Tibial artery (tissue), 4 donors: Measurements from ENCODE around the gene TTR.

ENCODE experiments used
- DNase-seq, 2 donors: peaks; one replicate each; pipeline ENCODE4 v3.0.0-alpha.2; 2019
- H3K27ac ChIP-seq, 2 donors: fragments of 200-600 bp; sonication (generic) in 1 of 2; 1 replicate in 1 of 2; 2 replicates in 1 of 2; pipeline ENCODE4 v1.5.1; 2018 to 2019; ENCODE audit warnings: mild to moderate bottlenecking in 1 of 2
- H3K27me3 ChIP-seq, 2 donors: fragments of 200-600 bp; sonication (generic) in 1 of 2; one replicate each; pipeline versions ENCODE4 v1.5.1 to v1.6.0; 2016 to 2019
- H3K36me3 ChIP-seq, 3 donors: fragments of 200-600 bp; sonication (generic) in 2 of 3; one replicate each; pipeline ENCODE4 v1.5.1; 2016 to 2019; ENCODE audit warnings: mild to moderate bottlenecking in 2 of 3
- H3K4me1 ChIP-seq, 4 donors: fragments of 200-600 bp; sonication (generic) in 2 of 4; 1 replicate in 3 of 4; 2 replicates in 1 of 4; pipeline ENCODE4 v1.5.1; 2016 to 2019
- H3K4me3 ChIP-seq, 2 donors: fragments of 200-600 bp; sonication (generic) in 1 of 2; 1 replicate in 1 of 2; 2 replicates in 1 of 2; pipeline ENCODE4 v1.5.1; 2018 to 2019; ENCODE audit warnings: mild to moderate bottlenecking in 2 of 2
- H3K9me3 ChIP-seq, 3 donors: fragments of 200-600 bp; sonication (generic) in 1 of 3; one replicate each; pipeline ENCODE4 v1.5.1; 2016 to 2019
- intact Hi-C: fragments of 100-400 bp; cut with DNase I; formaldehyde crosslinking; loops from one replicate; pipeline ENCODE4 v1.15.0; 2023; ENCODE audit warnings: low total_unique reads
- TF ChIP-seq, protein P1 (sequence below), 2 experiments: fragments of 200-600 bp in 1 of 2; fragments of 450-650 bp in 1 of 2; IDR thresholded peaks; one replicate each; pipeline ENCODE4 v1.5.1; 2017 to 2019; ENCODE audit warnings: antibody characterized with exemption in 2 of 2, mild to moderate bottlenecking in 1 of 2, moderate library complexity in 1 of 2

TTR gene

DNA sequence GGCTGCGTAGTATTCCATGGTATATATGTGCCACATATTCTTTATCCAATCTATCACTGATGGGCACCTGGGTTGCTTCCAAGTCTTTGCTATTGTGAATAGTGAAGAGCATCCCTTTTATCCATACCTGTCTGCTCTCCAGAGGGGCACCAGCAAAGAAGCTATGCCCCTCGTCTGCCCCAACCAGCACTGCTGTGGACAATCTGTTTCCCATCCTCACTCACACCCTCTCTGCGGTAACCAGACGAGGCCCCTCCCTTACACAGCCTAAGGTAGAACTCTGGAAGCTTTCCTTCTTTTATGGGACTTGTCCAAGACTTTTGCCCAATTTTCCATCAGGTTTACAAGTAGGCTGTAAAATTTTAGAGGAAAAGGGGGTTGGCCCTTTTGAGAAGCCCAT lies 24.9 kb downstream of the TTR start:
- DNase-seq: no peak
- Histone ChIP-seq H3K36me3 (no peaks in the 10 kb centered on the region), H3K4me1 (no peaks in the 10 kb centered on the region)

GRCh38 chr18:31617031-31617717 lies 25.5 kb downstream of the TTR start:
- TF ChIP-seq, protein P1, sequence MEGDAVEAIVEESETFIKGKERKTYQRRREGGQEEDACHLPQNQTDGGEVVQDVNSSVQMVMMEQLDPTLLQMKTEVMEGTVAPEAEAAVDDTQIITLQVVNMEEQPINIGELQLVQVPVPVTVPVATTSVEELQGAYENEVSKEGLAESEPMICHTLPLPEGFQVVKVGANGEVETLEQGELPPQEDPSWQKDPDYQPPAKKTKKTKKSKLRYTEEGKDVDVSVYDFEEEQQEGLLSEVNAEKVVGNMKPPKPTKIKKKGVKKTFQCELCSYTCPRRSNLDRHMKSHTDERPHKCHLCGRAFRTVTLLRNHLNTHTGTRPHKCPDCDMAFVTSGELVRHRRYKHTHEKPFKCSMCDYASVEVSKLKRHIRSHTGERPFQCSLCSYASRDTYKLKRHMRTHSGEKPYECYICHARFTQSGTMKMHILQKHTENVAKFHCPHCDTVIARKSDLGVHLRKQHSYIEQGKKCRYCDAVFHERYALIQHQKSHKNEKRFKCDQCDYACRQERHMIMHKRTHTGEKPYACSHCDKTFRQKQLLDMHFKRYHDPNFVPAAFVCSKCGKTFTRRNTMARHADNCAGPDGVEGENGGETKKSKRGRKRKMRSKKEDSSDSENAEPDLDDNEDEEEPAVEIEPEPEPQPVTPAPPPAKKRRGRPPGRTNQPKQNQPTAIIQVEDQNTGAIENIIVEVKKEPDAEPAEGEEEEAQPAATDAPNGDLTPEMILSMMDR (IDR thresholded peaks at IDR 0.05): no peak
- no peak overlapping the region for H3K27ac ChIP-seq
- DNase-seq: no peak
- no peaks in the 10 kb centered on the region for H3K4me1 ChIP-seq
- no peak overlapping the region for H3K4me3 ChIP-seq
- H3K9me3 ChIP-seq: no peaks in the 10 kb centered on the region
- intact Hi-C loops: no loop called here
- no peaks in the 10 kb centered on the region for H3K27me3 ChIP-seq
- H3K36me3 ChIP-seq: no peaks in the 10 kb centered on the region

More for the DNA sequence above, 24.9 kb downstream of the TTR start:
- TF ChIP-seq, protein P1 (IDR thresholded peaks at IDR 0.05): no peak
- Histone ChIP-seq H3K27me3 (no peaks in the 10 kb centered on the region), H3K9me3 (no peaks in the 10 kb centered on the region), H3K27ac (no peak overlapping the region), H3K4me3 (no peak overlapping the region)
- intact Hi-C loops: no loop called here

DNA sequence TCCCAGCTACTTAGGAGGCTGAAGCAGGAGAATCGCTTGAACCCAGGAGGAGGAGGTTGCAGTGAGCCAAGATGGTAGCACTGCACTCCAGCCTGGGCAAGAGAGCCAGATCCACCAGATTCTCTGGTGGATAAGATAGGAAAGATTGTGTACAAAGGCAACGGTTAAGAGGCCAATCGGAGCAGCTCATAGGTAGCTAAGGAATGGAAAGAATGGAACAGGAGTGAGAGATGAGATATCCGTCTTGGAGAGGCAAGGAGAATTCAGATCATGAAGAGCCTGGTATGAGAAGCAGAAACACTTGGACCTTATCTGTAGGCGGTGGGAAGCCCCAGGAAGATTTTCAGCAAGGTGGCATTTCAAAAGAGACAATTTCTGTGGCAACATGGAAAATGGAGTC lies 27.1 kb downstream of the TTR start:
- DNase-seq: no peak
- no peaks in the 10 kb centered on the region for H3K36me3 ChIP-seq
- TF ChIP-seq, protein P1 (IDR thresholded peaks at IDR 0.05): no peak

DNA sequence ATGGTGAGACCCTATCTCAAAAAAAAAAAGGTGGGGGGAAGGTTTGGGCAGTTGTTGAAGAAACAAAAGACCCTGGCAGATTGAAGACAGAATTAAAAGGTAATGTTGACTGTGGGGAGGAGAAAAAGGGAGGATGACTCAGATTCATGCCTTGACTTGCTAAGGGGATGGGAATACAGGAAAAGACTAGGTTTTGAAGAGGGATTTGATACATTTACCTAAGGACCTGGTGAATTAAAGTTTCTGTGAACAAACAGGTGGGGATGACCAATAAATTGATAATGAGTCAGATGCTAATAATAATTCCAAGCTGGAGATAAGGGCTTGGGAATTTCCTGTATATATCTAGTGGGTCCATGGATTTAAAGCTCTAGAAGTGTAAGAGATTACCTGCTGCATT lies 27.6 kb downstream of the TTR start:
- Histone ChIP-seq H3K4me3 (no peak overlapping the region), H3K36me3 (no peaks in the 10 kb centered on the region), H3K27ac (no peak overlapping the region), H3K9me3 (no peaks in the 10 kb centered on the region), H3K27me3 (no peaks in the 10 kb centered on the region), H3K4me1 (no peaks in the 10 kb centered on the region)
- intact Hi-C loops: no loop called here
- TF ChIP-seq, protein P1 (IDR thresholded peaks at IDR 0.05): no peak
- no peak for DNase-seq

More for the DNA sequence above, 27.1 kb downstream of the TTR start:
- no peak overlapping the region for H3K4me3 ChIP-seq
- H3K27ac ChIP-seq: no peak overlapping the region
- H3K9me3 ChIP-seq: no peaks in the 10 kb centered on the region
- H3K4me1 ChIP-seq: no peaks in the 10 kb centered on the region
- intact Hi-C loops: no loop called here
- H3K27me3 ChIP-seq: no peaks in the 10 kb centered on the region

- Histone ChIP-seq H3K27ac (no peak overlapping the region), H3K4me1 (no peaks in the 10 kb centered on the region), H3K36me3 (no peaks in the 10 kb centered on the region), H3K27me3 (no peaks in the 10 kb centered on the region), H3K9me3 (no peaks in the 10 kb centered on the region), H3K4me3 (no peak overlapping the region)
- no peak for DNase-seq
- intact Hi-C loops: no loop called here
- TF ChIP-seq, protein P1 (IDR thresholded peaks at IDR 0.05): no peak
Measured at GRCh38 chr18:31624892-31625640, 33.4 kb downstream of the TTR start.
